Breast epithelium (tissue), 4 donors: Measurements from ENCODE around the gene ARHGAP26. TPM values are rescaled to one million over a fixed set of nuclear protein-coding genes. Genes with fewer than 3 reads are reported as not detected.

Experiments used
- DNase-seq, 2 donors: peaks; one replicate each; pipeline ENCODE4 v3.0.0-alpha.2; 2019; ENCODE audit warnings: low spot score in 2 of 2
- H3K27ac ChIP-seq, 2 donors: fragments of 200-600 bp; sonication (generic) in 1 of 2; one replicate each; pipeline ENCODE4 v1.5.1; 2016 to 2019; ENCODE audit warnings: mild to moderate bottlenecking in 1 of 2
- H3K27me3 ChIP-seq, 2 donors: fragments of 200-600 bp; sonication (generic) in 1 of 2; one replicate each; pipeline versions ENCODE4 v1.5.1 to v1.6.0; 2017 to 2019; ENCODE audit warnings: control low read depth in 1 of 2, mild to moderate bottlenecking in 1 of 2
- H3K36me3 ChIP-seq: fragments of 200-600 bp; one replicate; pipeline ENCODE4 v1.5.1; 2019
- H3K4me1 ChIP-seq, 2 donors: fragments of 200-600 bp; sonication (generic); one replicate each; pipeline ENCODE4 v1.5.1; 2016 to 2019; ENCODE audit warnings: control low read depth in 1 of 2
- H3K4me3 ChIP-seq, 3 donors: fragments of 200-600 bp; sonication (generic); 1 replicate in 2 of 3; 2 replicates in 1 of 3; pipeline ENCODE4 v1.5.1; 2016 to 2019; ENCODE audit warnings: mild to moderate bottlenecking in 3 of 3, moderate library complexity in 2 of 3
- H3K9me3 ChIP-seq, 2 donors: fragments of 200-600 bp; sonication (generic) in 1 of 2; one replicate each; pipeline ENCODE4 v1.5.1; 2016 to 2019; ENCODE audit warnings: control low read depth in 1 of 2
- CTCF ChIP-seq, 3 donors: fragments of 450-650 bp; IDR thresholded peaks; one replicate each; pipeline ENCODE4 v1.5.1; 2016 to 2017; ENCODE audit warnings: antibody characterized with exemption in 3 of 3, mild to moderate bottlenecking in 3 of 3, moderate library complexity in 3 of 3
- POLR2A ChIP-seq: fragments of 450-650 bp; IDR thresholded peaks from one replicate; pipeline ENCODE4 v1.6.1; 2016; ENCODE audit warnings: antibody characterized with exemption, mild to moderate bottlenecking, moderate library complexity
- POLR2AphosphoS5 ChIP-seq, 3 donors: sonication (generic); formaldehyde crosslinking; IDR thresholded peaks; one replicate each; pipeline ENCODE4 v1.6.1; 2017; ENCODE audit warnings: antibody characterized with exemption in 3 of 3
- intact Hi-C: fragments of 100-400 bp; cut with DNase I; formaldehyde crosslinking; loops from one replicate; pipeline ENCODE4 v1.15.1; 2023; ENCODE audit warnings: low total_unique reads
- total RNA-seq, 3 donors: library from RNA; depleted of rRNA; stranded (reverse); fragments of >200 nt; gene quantifications; one replicate each; pipeline ENCODE4 v1.1.0, GENCODE V29; 2016

ARHGAP26 gene
- total RNA-seq, 3 donors from 2014 or later, result 33.1 to 89.0 (median 56.4) TPM

- no peaks in the 10 kb centered on the region for H3K36me3 ChIP-seq
- intact Hi-C loops, result no loop called here
Measured at GRCh38 chr5:142910128-142910527, 140.0 kb downstream of the ARHGAP26 start.

GRCh38 chr5:142911170-142911569 is 141.0 kb downstream of the ARHGAP26 start:
- no peaks in the 10 kb centered on the region for H3K4me1 ChIP-seq
- H3K27me3 ChIP-seq, result no peaks in the 10 kb centered on the region
- no peaks in the 10 kb centered on the region for H3K9me3 ChIP-seq
- no peak for DNase-seq
- H3K27ac ChIP-seq, result no peak overlapping the region
- TF ChIP-seq POLR2AphosphoS5 (IDR thresholded peaks at IDR 0.05), result no peak
- TF ChIP-seq POLR2A, result no peak
- TF ChIP-seq CTCF (IDR thresholded peaks at IDR 0.05), result no peak
- intact Hi-C loops, result no loop called here
- H3K36me3 ChIP-seq, result no peaks in the 10 kb centered on the region
- no peak overlapping the region for H3K4me3 ChIP-seq

More at GRCh38 chr5:142910128-142910527, 140.0 kb downstream of the ARHGAP26 start:
- no peak overlapping the region for H3K4me3 ChIP-seq
- TF ChIP-seq POLR2AphosphoS5 (IDR thresholded peaks at IDR 0.05) (no peak), POLR2A (no peak), CTCF (IDR thresholded peaks at IDR 0.05) (no peak)
- no peak for DNase-seq
- no peaks in the 10 kb centered on the region for H3K27me3 ChIP-seq
- H3K9me3 ChIP-seq, result no peaks in the 10 kb centered on the region
- no peaks in the 10 kb centered on the region for H3K4me1 ChIP-seq
- H3K27ac ChIP-seq, result no peak overlapping the region

- intact Hi-C loops, result no loop called here
Measured at GRCh38 chr5:142911775-142912174, 141.6 kb downstream of the ARHGAP26 start.

GRCh38 chr5:142913728-142914338 is 143.7 kb downstream of the ARHGAP26 start:
- intact Hi-C loops, result no loop called here
- H3K36me3 ChIP-seq, result no peaks in the 10 kb centered on the region
- no peak overlapping the region for H3K27ac ChIP-seq
- TF ChIP-seq POLR2A, result no peak
- TF ChIP-seq CTCF (IDR thresholded peaks at IDR 0.05), result no peak
- no peak for TF ChIP-seq POLR2AphosphoS5 (IDR thresholded peaks at IDR 0.05)
- H3K4me3 ChIP-seq, result no peak overlapping the region
- DNase-seq, result no peak
- no peaks in the 10 kb centered on the region for H3K27me3 ChIP-seq
- H3K4me1 ChIP-seq, result no peaks in the 10 kb centered on the region
- no peaks in the 10 kb centered on the region for H3K9me3 ChIP-seq

More at GRCh38 chr5:142911775-142912174, 141.6 kb downstream of the ARHGAP26 start:
- Histone ChIP-seq H3K36me3 (no peaks in the 10 kb centered on the region), H3K9me3 (no peaks in the 10 kb centered on the region), H3K4me1 (no peaks in the 10 kb centered on the region), H3K4me3 (no peak overlapping the region), H3K27ac (no peak overlapping the region), H3K27me3 (no peaks in the 10 kb centered on the region)
- DNase-seq, result no peak
- no peak for TF ChIP-seq CTCF (IDR thresholded peaks at IDR 0.05)
- no peak for TF ChIP-seq POLR2A
- TF ChIP-seq POLR2AphosphoS5 (IDR thresholded peaks at IDR 0.05), result no peak

- Histone ChIP-seq H3K4me1 (no peaks in the 10 kb centered on the region), H3K27ac (no peak overlapping the region), H3K36me3 (no peaks in the 10 kb centered on the region), H3K4me3 (no peak overlapping the region), H3K27me3 (no peaks in the 10 kb centered on the region), H3K9me3 (no peaks in the 10 kb centered on the region)
- intact Hi-C loops, result no loop called here
- DNase-seq, result no peak
- TF ChIP-seq CTCF (IDR thresholded peaks at IDR 0.05) (no peak), POLR2A (no peak), POLR2AphosphoS5 (IDR thresholded peaks at IDR 0.05) (no peak)
Measured at GRCh38 chr5:142915038-142915437, 144.9 kb downstream of the ARHGAP26 start.
